Ectodermal cell (in vitro differentiated cells): Measurements from ENCODE around the gene LDLRAD4.

Experiments
- H3K27ac ChIP-seq: 2 replicates; pipeline ENCODE4 v1.7.0; 2013; ENCODE audit warnings: mild to moderate bottlenecking, low read depth, low read length; ENCODE audit not compliant: insufficient read depth, poor library complexity, severe bottlenecking
- H3K27me3 ChIP-seq: 2 replicates; pipeline ENCODE4 v1.7.0; 2013; ENCODE audit warnings: mild to moderate bottlenecking, low read length; ENCODE audit not compliant: insufficient read depth, control insufficient read depth, poor library complexity, severe bottlenecking
- H3K36me3 ChIP-seq: one replicate; pipeline ENCODE4 v1.7.0; 2013; ENCODE audit warnings: low read length; ENCODE audit not compliant: control insufficient read depth, insufficient read depth
- H3K4me1 ChIP-seq: one replicate; pipeline ENCODE4 v1.7.0; 2013; ENCODE audit warnings: low read length; ENCODE audit not compliant: control insufficient read depth, insufficient read depth
- H3K4me3 ChIP-seq: 2 replicates; pipeline ENCODE4 v1.7.0; 2013; ENCODE audit warnings: low read depth, low read length, control low read depth; ENCODE audit not compliant: insufficient read depth
- H3K9me3 ChIP-seq: 2 replicates; pipeline ENCODE4 v1.7.0; 2013; ENCODE audit warnings: mild to moderate bottlenecking, low read length, moderate library complexity; ENCODE audit not compliant: control insufficient read depth
- WGBS, 2 experiments: methylation state at CpG; one replicate each; pipeline ENCODE4 v1.1.7; 2013; ENCODE audit warnings: missing lambda C conversion rate in 2 of 2; 5-methylcytosine and 5-hydroxymethylcytosine counted together

LDLRAD4 gene

GRCh38 chr18:13284330-13285027 lies 65.9 kb downstream of the LDLRAD4 start:
- Histone ChIP-seq H3K27ac (no peak overlapping the region), H3K4me3 (no peak overlapping the region), H3K4me1 (peaks cover 9% of the 10 kb centered on the region), H3K27me3 (no peaks in the 10 kb centered on the region), H3K9me3 (no peaks in the 10 kb centered on the region), H3K36me3 (no peaks in the 10 kb centered on the region)
- 91% methylated on average over 22 of the region's 22 CpGs for WGBS, 2 experiments

- WGBS, 2 experiments: 91 to 93% methylated on average over 4 of the region's 4 CpGs
- no peaks in the 10 kb centered on the region for H3K27me3 ChIP-seq
- no peaks in the 10 kb centered on the region for H3K9me3 ChIP-seq
- no peak overlapping the region for H3K4me3 ChIP-seq
- no peak overlapping the region for H3K27ac ChIP-seq
- no peaks in the 10 kb centered on the region for H3K4me1 ChIP-seq
- no peaks in the 10 kb centered on the region for H3K36me3 ChIP-seq
Measured at GRCh38 chr18:13285874-13286273, 67.3 kb downstream of the LDLRAD4 start.

GRCh38 chr18:13286456-13287125 lies 68.0 kb downstream of the LDLRAD4 start:
- Histone ChIP-seq H3K27ac (no peak overlapping the region), H3K4me1 (no peaks in the 10 kb centered on the region), H3K4me3 (no peak overlapping the region), H3K9me3 (no peaks in the 10 kb centered on the region), H3K27me3 (no peaks in the 10 kb centered on the region), H3K36me3 (no peaks in the 10 kb centered on the region)
- 91% methylated on average over 14 of the region's 14 CpGs for WGBS, 2 experiments

GRCh38 chr18:13287372-13287771 lies 68.8 kb downstream of the LDLRAD4 start:
- H3K4me3 ChIP-seq: no peak overlapping the region
- H3K27me3 ChIP-seq: no peaks in the 10 kb centered on the region
- no peaks in the 10 kb centered on the region for H3K9me3 ChIP-seq
- H3K27ac ChIP-seq: no peak overlapping the region
- WGBS, 2 experiments: 90 to 93% methylated on average over 5 to 6 of the region's 6 CpGs
- no peaks in the 10 kb centered on the region for H3K4me1 ChIP-seq
- H3K36me3 ChIP-seq: no peaks in the 10 kb centered on the region

- H3K27me3 ChIP-seq: no peaks in the 10 kb centered on the region
- H3K27ac ChIP-seq: no peak overlapping the region
- H3K4me1 ChIP-seq: no peaks in the 10 kb centered on the region
- H3K4me3 ChIP-seq: no peak overlapping the region
- 88 to 90% methylated on average over 16 of the region's 16 CpGs for WGBS, 2 experiments
- H3K36me3 ChIP-seq: no peaks in the 10 kb centered on the region
- H3K9me3 ChIP-seq: no peaks in the 10 kb centered on the region
Measured at GRCh38 chr18:13288509-13289133, 70.1 kb downstream of the LDLRAD4 start.

GRCh38 chr18:13289481-13290205 lies 71.1 kb downstream of the LDLRAD4 start:
- WGBS, 2 experiments: 86 to 88% methylated on average over 7 to 8 of the region's 8 CpGs
- H3K36me3 ChIP-seq: no peaks in the 10 kb centered on the region
- H3K27ac ChIP-seq: no peak overlapping the region
- H3K4me1 ChIP-seq: no peaks in the 10 kb centered on the region
- no peaks in the 10 kb centered on the region for H3K27me3 ChIP-seq
- H3K9me3 ChIP-seq: no peaks in the 10 kb centered on the region
- no peak overlapping the region for H3K4me3 ChIP-seq

GRCh38 chr18:13290856-13291271 lies 72.3 kb downstream of the LDLRAD4 start:
- no peak overlapping the region for H3K27ac ChIP-seq
- no peak overlapping the region for H3K4me3 ChIP-seq
- 87 to 89% methylated on average over 7 of the region's 7 CpGs for WGBS, 2 experiments
- H3K27me3 ChIP-seq: no peaks in the 10 kb centered on the region
- H3K36me3 ChIP-seq: no peaks in the 10 kb centered on the region
- no peaks in the 10 kb centered on the region for H3K9me3 ChIP-seq
- H3K4me1 ChIP-seq: no peaks in the 10 kb centered on the region

- 93 to 94% methylated on average over 8 of the region's 8 CpGs for WGBS, 2 experiments
Measured at GRCh38 chr18:13291299-13291698, 72.7 kb downstream of the LDLRAD4 start.

GRCh38 chr18:13291745-13292447 lies 73.3 kb downstream of the LDLRAD4 start:
- Histone ChIP-seq H3K4me3 (no peak overlapping the region), H3K36me3 (no peaks in the 10 kb centered on the region), H3K4me1 (no peaks in the 10 kb centered on the region), H3K27ac (no peak overlapping the region), H3K27me3 (no peaks in the 10 kb centered on the region), H3K9me3 (no peaks in the 10 kb centered on the region)
- 95 to 97% methylated on average over 6 to 7 of the region's 7 CpGs for WGBS, 2 experiments

More at GRCh38 chr18:13291299-13291698, 72.7 kb downstream of the LDLRAD4 start:
- Histone ChIP-seq H3K4me1 (no peaks in the 10 kb centered on the region), H3K36me3 (no peaks in the 10 kb centered on the region), H3K27ac (no peak overlapping the region), H3K9me3 (no peaks in the 10 kb centered on the region), H3K4me3 (no peak overlapping the region), H3K27me3 (no peaks in the 10 kb centered on the region)
